ENCODE data around the gene LRP1-AS. TPM values are rescaled to one million over a fixed set of nuclear protein-coding genes. Genes with fewer than 3 reads are reported as not detected.

The LRP1-AS gene
- total RNA-seq, 4 donors from 2014 or later = not detected

DNA sequence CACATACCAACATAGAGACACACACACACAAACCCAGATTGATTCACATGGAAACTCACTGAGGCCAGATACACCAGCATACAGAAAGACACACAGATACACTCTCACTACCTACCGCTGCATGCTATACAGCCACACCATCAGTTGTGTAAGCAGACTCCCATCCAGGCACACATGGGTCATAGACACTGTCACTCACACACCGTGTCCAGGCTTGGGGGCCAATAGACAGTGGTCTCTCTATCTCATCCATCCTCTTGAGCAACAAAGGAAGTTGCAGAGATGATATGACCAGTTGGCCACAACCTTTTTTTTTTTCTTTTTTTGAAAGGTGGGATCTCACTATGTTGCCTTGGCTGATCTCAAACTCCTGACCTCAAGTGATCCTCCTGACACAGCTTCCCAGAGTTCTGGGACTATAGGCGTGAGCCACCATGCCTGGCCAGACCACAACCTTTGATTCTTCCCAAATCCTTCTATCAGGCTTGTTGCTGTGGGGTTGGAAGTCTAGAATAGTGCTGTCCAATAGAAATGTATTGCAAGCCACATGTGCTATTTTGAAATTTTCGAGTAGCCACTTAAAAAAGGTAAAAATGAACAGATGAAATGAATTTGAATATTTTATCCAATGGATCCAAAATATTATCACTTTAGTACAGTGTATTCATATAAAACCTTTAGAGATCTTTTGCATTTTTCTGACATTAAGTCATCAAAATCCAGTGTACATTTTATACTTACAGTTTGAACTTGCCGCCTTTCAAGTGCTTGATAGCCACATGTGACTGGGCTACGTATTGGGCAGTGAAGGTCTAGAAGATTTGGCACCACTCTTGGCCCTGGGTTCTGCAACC, 7.4 kb downstream of the LRP1-AS start:
- intact Hi-C loops (cut with DNase I) = no loop called here
- TF ChIP-seq, protein P1, sequence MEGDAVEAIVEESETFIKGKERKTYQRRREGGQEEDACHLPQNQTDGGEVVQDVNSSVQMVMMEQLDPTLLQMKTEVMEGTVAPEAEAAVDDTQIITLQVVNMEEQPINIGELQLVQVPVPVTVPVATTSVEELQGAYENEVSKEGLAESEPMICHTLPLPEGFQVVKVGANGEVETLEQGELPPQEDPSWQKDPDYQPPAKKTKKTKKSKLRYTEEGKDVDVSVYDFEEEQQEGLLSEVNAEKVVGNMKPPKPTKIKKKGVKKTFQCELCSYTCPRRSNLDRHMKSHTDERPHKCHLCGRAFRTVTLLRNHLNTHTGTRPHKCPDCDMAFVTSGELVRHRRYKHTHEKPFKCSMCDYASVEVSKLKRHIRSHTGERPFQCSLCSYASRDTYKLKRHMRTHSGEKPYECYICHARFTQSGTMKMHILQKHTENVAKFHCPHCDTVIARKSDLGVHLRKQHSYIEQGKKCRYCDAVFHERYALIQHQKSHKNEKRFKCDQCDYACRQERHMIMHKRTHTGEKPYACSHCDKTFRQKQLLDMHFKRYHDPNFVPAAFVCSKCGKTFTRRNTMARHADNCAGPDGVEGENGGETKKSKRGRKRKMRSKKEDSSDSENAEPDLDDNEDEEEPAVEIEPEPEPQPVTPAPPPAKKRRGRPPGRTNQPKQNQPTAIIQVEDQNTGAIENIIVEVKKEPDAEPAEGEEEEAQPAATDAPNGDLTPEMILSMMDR (IDR thresholded peaks at IDR 0.05) = no peak
- TF ChIP-seq POLR2A (IDR thresholded peaks at IDR 0.05) = no peak
- no peak for DNase-seq
- WGBS, 2 donors = 81% methylated on average over 5 to 6 of the region's 6 CpGs
- Histone ChIP-seq H3K4me1 (peaks cover 8 to 62% (median 18%) of the 10 kb centered on the region in 3 donors), H3K36me3 (peaks cover 23 to 89% (median 41%) of the 10 kb centered on the region in 3 donors), H3K27ac (peak overlapping the region in 2 of 4 donors; percentile 97 to 98), H3K9me3 (no peaks in the 10 kb centered on the region), H3K4me3 (no peak overlapping the region), H3K27me3 (no peaks in the 10 kb centered on the region)

DNA sequence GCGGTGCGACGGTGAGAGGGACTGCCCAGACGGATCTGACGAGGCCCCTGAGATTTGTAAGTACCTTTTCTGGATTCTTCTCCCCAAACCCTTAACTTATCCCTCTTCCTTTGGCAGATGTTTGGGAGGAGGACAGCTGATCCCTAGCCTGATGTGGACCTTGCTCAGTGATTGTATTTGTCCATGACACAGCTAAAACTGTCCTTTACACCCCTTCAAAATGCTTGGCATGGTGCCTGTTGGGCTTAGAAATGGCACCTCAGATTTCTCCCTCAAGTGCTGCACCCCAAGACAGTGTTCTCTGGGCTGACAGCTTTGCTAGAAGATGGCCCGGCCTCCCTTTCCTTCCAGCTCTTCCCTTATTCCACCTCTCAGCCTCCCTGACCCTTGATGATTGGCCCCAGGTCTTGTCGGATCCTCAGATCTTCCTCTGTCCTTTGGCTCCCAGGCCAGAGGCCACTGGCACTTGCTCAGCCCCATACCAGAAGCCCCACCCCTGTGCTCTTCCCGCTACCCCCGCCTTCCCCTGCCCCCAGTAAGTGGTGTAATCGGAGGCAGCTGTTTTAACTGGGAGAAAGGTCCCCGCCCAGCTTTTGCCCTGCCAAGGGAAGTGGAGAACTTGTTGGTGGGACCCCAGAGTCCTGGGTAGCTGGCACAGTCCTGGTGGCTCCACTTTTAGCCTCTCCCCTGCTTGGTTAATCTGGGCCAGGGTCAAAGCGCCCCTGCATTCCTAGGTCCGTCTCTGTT, 8.7 kb downstream of the LRP1-AS start:
- H3K36me3 ChIP-seq = peaks cover 16 to 84% (median 38%) of the 10 kb centered on the region in 3 donors
- DNase-seq = no peak

DNA sequence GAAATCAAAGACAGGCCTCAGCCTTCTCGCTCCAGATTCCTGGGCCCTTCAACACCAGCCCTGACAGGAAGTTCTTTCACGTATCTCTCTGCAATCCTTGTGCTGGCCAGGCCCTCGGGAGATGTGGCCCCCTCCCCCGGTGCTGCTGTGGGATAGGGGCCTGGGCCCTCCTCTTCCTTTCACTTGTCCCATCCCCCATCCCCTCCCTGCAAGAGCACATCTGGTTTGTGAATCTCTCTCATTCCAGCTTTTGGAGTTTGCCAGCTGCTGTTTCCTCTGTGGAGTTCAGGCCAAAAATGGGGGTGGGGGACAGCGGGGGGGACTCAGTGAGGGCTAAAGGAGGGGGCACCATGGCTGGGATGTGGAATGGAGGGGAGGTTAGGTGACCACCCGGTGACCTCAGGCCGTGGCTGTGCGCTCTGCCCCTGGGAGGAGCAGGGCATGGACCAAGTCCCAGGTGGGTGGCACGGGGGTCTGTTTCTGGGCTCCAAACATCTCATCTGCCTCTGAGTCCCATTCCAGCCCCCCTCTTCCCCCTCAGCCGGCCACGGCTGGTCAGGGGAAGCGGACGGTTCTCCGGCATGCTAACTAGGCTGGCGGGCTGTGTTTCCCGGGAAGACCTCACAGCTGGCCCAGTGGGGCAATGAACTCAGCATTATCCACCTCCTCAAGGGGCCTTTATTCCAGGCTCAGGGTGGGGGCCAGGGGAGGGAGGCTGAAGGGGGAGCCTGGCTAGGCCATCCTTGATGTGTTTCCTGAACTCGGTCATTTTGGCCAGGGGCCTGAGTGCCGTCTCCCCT, 11.7 kb downstream of the LRP1-AS start:
- intact Hi-C loops (cut with DNase I) = no loop called here
- TF ChIP-seq POLR2A (IDR thresholded peaks at IDR 0.05) = no peak
- TF ChIP-seq, protein P1 (IDR thresholded peaks at IDR 0.05) = no peak
- 53 to 66% methylated on average over 5 to 6 of the region's 18 CpGs for WGBS, 2 donors
- no peak for DNase-seq
- H3K4me3 ChIP-seq = peak overlapping the region in 2 of 4 donors; percentile 15 to 52
- H3K27ac ChIP-seq = peak overlapping the region; percentile 63 to 100 (median 98)
- peaks cover 0 to 54% (median 8%) of the 10 kb centered on the region in 3 donors for H3K36me3 ChIP-seq
- H3K9me3 ChIP-seq = no peaks in the 10 kb centered on the region
- no peaks in the 10 kb centered on the region for H3K27me3 ChIP-seq
- peaks cover 35 to 87% (median 55%) of the 10 kb centered on the region in 3 donors for H3K4me1 ChIP-seq

More for the DNA sequence above, 8.7 kb downstream of the LRP1-AS start:
- H3K27ac ChIP-seq = peak overlapping the region in 3 of 4 donors; percentile 55 to 98 (median 97)
- no peaks in the 10 kb centered on the region for H3K27me3 ChIP-seq
- intact Hi-C loops (cut with DNase I) = no loop called here
- H3K4me3 ChIP-seq = no peak overlapping the region
- TF ChIP-seq, protein P1 (IDR thresholded peaks at IDR 0.05) = no peak
- TF ChIP-seq POLR2A (IDR thresholded peaks at IDR 0.05) = no peak
- H3K9me3 ChIP-seq = no peaks in the 10 kb centered on the region
- H3K4me1 ChIP-seq = peaks cover 13 to 71% (median 29%) of the 10 kb centered on the region in 3 donors
- 71 to 84% methylated on average over 9 to 12 of the region's 13 CpGs for WGBS, 2 donors

DNA sequence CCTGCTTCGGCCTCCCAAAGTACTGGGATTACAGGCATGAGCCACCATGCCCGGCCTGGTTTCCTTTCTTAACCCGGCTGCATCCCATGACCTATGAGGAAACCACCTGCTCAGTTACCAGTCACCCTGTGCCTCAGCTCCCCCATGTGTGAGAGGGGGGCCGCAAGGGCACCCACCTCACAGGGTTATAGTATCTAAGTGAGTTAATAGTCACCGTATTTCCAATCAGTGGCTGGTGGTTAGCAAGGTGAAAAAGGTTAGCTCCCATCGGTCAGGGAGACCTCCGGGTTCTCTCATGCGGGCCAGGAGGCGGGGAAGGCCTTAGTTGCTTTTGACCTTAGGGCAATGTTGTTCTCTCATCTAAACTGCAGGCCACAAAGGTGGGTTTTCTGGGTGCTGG, 12.5 kb downstream of the LRP1-AS start:
- Histone ChIP-seq H3K9me3 (no peaks in the 10 kb centered on the region), H3K36me3 (peaks cover 0 to 46% (median 4%) of the 10 kb centered on the region in 3 donors), H3K27ac (peak overlapping the region; percentile 63 to 100 (median 98)), H3K27me3 (no peaks in the 10 kb centered on the region), H3K4me1 (peaks cover 43 to 95% (median 63%) of the 10 kb centered on the region in 3 donors), H3K4me3 (no peak overlapping the region)
- DNase-seq = no peak
- intact Hi-C loops (cut with DNase I) = no loop called here
- TF ChIP-seq POLR2A (IDR thresholded peaks at IDR 0.05) = no peak
- TF ChIP-seq, protein P1 (IDR thresholded peaks at IDR 0.05) = no peak
- 88 to 90% methylated on average over 3 to 9 of the region's 9 CpGs for WGBS, 2 donors
